KMS-11 (cell line): ENCODE data around the gene PSMD9.
"Not testable (repeated sequence)": the region's sequence is repeated elsewhere in the genome, so short reads cannot be mapped to it uniquely, and the experiment has no call there.

Experiments used
- H2AFZ ChIP-seq: fragments of 200-600 bp; sonication (generic); 2 replicates; pipeline ENCODE4 v1.6.1; 2016; ENCODE audit warnings: antibody characterized with exemption, mixed run types, low read depth
- H3K27ac ChIP-seq: fragments of 200-600 bp; sonication (generic); 2 replicates; pipeline ENCODE4 v1.6.1; 2016; ENCODE audit warnings: mild to moderate bottlenecking, mixed run types
- H3K27me3 ChIP-seq: fragments of 200-600 bp; sonication (generic); 2 replicates; pipeline ENCODE4 v1.6.1; 2017; ENCODE audit warnings: mild to moderate bottlenecking, low read depth, mixed run types, moderate library complexity; ENCODE audit not compliant: insufficient read depth
- H3K36me3 ChIP-seq: fragments of 200-600 bp; sonication (generic); 2 replicates; pipeline ENCODE4 v1.6.1; 2017; ENCODE audit warnings: mild to moderate bottlenecking, mixed run types; ENCODE audit not compliant: insufficient read depth
- H3K4me1 ChIP-seq: fragments of 200-600 bp; sonication (generic); 2 replicates; pipeline ENCODE4 v1.6.1; 2016; ENCODE audit warnings: mild to moderate bottlenecking, low read depth, mixed run types; ENCODE audit not compliant: poor library complexity, severe bottlenecking
- H3K4me2 ChIP-seq: fragments of 200-600 bp; sonication (generic); 2 replicates; pipeline ENCODE4 v1.7.0; 2016; ENCODE audit warnings: mild to moderate bottlenecking, mixed run types
- H3K4me3 ChIP-seq: fragments of 200-600 bp; sonication (generic); IDR thresholded peaks from 2 replicates; pipeline ENCODE4 v1.6.1; 2017; ENCODE audit warnings: low read depth, low read length, mixed read lengths; ENCODE audit not compliant: insufficient read depth
- H3K79me2 ChIP-seq: fragments of 200-600 bp; sonication (generic); 2 replicates; pipeline ENCODE4 v1.6.1; 2016; ENCODE audit warnings: low read depth, mixed run types; ENCODE audit not compliant: insufficient read depth
- H3K9ac ChIP-seq: fragments of 200-600 bp; sonication (generic); 2 replicates; pipeline ENCODE4 v1.6.1; 2016; ENCODE audit warnings: mild to moderate bottlenecking, mixed run types
- H4K20me1 ChIP-seq: fragments of 200-600 bp; sonication (generic); 2 replicates; pipeline ENCODE4 v1.6.1; 2016; ENCODE audit warnings: mild to moderate bottlenecking, mixed run types; ENCODE audit not compliant: insufficient read depth
- CTCF ChIP-seq: fragments of 200-600 bp; sonication (generic); conservative IDR thresholded peaks from 2 replicates; pipeline ENCODE4 v1.6.1; 2017; ENCODE audit warnings: low read depth, mild to moderate bottlenecking, antibody characterized with exemption, low read length, moderate library complexity, mixed read lengths

Gene PSMD9

DNA sequence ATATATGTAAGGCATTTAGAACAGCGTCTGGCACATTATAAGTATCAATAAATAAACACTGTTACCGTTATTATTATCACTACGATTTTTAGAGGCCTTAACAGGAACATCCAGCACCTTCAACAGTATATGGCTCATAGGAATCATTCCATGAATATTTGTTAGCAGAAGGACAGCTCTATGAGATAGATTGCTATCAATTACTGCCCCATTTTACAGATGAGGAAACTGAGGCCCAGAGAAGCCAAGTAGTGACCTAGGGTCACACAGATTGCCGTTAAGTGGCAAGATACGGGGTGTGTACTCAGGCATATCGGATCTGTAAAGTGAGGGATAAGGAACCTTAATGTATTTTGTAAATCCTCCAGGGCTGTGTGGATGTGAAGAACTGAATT lies 510 bp upstream of the PSMD9 start:
- peaks cover 14% of the 10 kb centered on the region for H3K4me1 ChIP-seq
- H3K27me3 ChIP-seq, result no peaks in the 10 kb centered on the region
- H3K36me3 ChIP-seq, result no peaks in the 10 kb centered on the region
- no peak for TF ChIP-seq CTCF
- no peaks in the 10 kb centered on the region for H4K20me1 ChIP-seq
- peaks cover 21% of the 10 kb centered on the region; the same call in 1 of the 2 replicates for H3K79me2 ChIP-seq
- H3K27ac ChIP-seq, result 0 out of 2 replicates have a peak overlapping the region, but pooled peaks have one; percentile 71
- H2AFZ ChIP-seq, result peak overlapping the region; percentile 61
- H3K4me2 ChIP-seq, result peak overlapping the region; percentile 47
- H3K9ac ChIP-seq, result peak overlapping the region; percentile 69; the same call in 1 of the 2 replicates
- no peak overlapping the region for H3K4me3 ChIP-seq

DNA sequence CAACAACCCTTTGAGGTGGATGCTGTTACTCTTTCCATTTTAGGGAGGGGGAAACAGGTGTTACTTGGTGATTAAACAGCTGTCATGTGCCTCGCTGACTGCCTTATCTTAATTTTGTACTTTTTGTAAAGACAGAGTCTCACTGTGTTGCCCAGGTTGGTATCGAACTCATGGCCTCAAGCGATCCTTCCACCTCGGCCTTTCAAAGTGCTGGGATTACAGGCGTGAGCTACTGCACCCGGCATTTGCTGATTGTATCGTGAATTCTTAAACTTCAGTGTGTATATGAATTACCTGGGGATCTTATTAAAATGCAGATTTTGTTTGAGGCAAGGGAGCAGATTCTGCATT lies 659 bp downstream of the PSMD9 start:
- H3K4me1 ChIP-seq, result peaks cover 26% of the 10 kb centered on the region
- H3K27ac ChIP-seq, result peak overlapping the region; percentile 71
- no peak overlapping the region for H3K4me3 ChIP-seq
- H3K79me2 ChIP-seq, result peaks cover 23% of the 10 kb centered on the region; the same call in 1 of the 2 replicates
- H3K27me3 ChIP-seq, result no peaks in the 10 kb centered on the region
- H3K36me3 ChIP-seq, result no peaks in the 10 kb centered on the region
- H4K20me1 ChIP-seq, result no peaks in the 10 kb centered on the region
- peak overlapping the region; percentile 78 for H3K4me2 ChIP-seq
- no peak for TF ChIP-seq CTCF
- H2AFZ ChIP-seq, result peak overlapping the region; percentile 61; the same call in 1 of the 2 replicates
- peak overlapping the region; percentile 69; the same call in 1 of the 2 replicates for H3K9ac ChIP-seq

DNA sequence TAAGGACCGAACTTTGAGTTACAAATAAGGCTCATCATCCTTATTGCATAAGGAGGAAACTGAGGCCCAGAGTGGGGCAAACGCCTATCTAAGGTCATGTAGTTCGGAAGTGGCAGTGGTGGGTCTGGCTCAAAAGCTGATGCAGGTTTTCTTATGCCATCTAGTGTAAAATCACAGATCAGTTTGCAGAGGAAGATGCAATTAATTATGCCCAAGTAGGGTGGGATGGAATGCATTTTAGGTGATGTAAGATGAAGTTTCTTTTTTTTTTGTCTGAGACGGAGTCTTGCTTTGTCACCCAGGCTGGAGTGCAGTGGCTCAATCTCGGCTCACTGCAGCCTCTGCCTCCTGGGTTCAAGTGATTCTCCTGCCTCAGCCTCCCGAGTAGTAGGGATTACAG lies 1.1 kb downstream of the PSMD9 start:
- Histone ChIP-seq H3K9ac (peak overlapping the region; percentile 69; the same call in 1 of the 2 replicates), H3K27ac (peak overlapping the region; percentile 71), H3K79me2 (peaks cover 26% of the 10 kb centered on the region; the same call in 1 of the 2 replicates), H3K4me2 (peak overlapping the region; percentile 78), H3K4me1 (peaks cover 30% of the 10 kb centered on the region)
- H4K20me1 ChIP-seq, H3K27me3 ChIP-seq, H2AFZ ChIP-seq, H3K36me3 ChIP-seq, H3K4me3 ChIP-seq: not testable (repeated sequence)

DNA sequence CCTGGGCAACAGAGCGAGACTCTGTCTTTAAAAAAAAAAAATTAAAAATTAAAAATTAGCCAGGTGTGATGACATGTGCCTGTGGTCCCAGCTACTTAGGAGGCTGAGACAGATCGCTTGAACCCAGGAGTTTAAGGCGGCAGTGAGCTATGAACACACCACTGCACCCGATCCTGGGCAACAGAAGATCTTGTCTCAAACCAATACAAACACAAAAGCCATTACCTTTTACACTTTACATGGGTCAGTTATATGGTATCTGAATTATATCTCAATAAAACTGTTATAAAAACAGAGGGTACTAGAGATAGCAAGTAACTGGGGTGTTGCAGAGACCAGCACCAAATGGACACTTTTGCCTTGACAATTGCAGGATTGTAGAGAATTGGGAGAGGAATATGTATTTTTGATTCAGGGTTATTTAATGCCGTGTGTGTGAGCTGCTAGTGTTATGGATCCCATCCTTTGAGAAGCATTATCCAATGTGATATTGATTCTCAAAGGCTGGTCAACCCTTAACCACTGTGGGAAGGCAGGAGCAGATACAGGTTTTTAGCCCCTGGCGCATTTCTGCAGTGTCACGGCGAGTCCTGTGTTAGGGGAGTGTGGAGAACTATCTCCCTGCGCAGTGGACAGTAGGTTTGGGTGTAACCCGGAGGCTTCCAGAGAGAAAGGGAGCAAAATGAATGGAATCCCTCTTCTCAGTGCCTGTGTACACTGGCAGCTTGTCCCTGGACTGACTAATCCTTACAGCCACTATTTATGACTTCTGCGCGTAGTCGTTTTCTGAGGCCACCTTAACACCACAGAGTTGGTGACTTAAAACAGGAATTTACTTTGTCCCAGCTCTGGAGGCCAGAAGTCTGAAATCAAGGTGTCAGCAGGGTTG lies 4.3 kb downstream of the PSMD9 start:
- Histone ChIP-seq H3K4me3 (no peak overlapping the region), H4K20me1 (no peaks in the 10 kb centered on the region), H3K4me2 (no peak overlapping the region; the same call in 1 of the 2 replicates)

More for the DNA sequence above, 4.3 kb downstream of the PSMD9 start:
- Histone ChIP-seq H3K79me2 (peaks cover 26% of the 10 kb centered on the region; the same call in 1 of the 2 replicates), H3K9ac (no peak overlapping the region), H3K36me3 (no peaks in the 10 kb centered on the region), H3K4me1 (peaks cover 31% of the 10 kb centered on the region), H2AFZ (no peak overlapping the region), H3K27ac (no peak overlapping the region; the same call in 1 of the 2 replicates), H3K27me3 (no peaks in the 10 kb centered on the region)
- no peak for TF ChIP-seq CTCF
